ENCODE results near the gene CRHR1.

- no peak for TF ChIP-seq CTCF (IDR thresholded peaks at IDR 0.05)
- TF ChIP-seq POLR2A (IDR thresholded peaks at IDR 0.05) = no peak
Measured at GRCh38 chr17:45775576-45776011, 8.5 kb upstream of the CRHR1 start.

Data from body of pancreas (tissue), 4 donors.